ENCODE results near the gene MDFIC. TPM values are rescaled to one million over a fixed set of nuclear protein-coding genes. Genes with fewer than 3 reads are reported as not detected.

MDFIC gene
- polyA plus RNA-seq, 1 of the 3 experiments (the other 2 are of a cell fraction): 2.8 TPM

DNA sequence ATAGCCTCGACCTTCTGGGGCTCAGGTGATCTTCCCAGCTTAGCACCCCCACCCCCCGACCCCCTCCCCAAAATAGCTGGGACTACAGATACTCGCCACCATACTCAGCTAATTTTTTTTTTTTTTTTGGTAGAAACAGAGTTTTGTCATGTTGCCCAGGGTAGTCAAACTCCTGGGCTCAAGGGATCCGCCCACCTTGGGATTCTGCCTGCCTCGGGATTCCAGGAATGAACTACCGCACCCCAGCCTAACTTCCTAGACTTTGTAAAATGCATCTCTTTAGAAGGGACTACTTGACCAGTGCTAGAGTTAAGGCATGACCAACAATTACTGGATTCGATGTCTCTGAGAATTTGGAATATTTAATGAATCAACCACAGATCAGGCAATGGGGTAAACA, 85.9 kb downstream of the MDFIC start (continued):
- TF ChIP-seq, protein P1, sequence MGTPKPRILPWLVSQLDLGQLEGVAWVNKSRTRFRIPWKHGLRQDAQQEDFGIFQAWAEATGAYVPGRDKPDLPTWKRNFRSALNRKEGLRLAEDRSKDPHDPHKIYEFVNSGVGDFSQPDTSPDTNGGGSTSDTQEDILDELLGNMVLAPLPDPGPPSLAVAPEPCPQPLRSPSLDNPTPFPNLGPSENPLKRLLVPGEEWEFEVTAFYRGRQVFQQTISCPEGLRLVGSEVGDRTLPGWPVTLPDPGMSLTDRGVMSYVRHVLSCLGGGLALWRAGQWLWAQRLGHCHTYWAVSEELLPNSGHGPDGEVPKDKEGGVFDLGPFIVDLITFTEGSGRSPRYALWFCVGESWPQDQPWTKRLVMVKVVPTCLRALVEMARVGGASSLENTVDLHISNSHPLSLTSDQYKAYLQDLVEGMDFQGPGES (IDR thresholded peaks at IDR 0.05; ENCODE audit: low read depth, low read length): no peak
- TF ChIP-seq MXI1 (IDR thresholded peaks at IDR 0.05; ENCODE audit: low read depth, low read length) (no peak), SIN3A (IDR thresholded peaks at IDR 0.05; ENCODE audit: borderline replicate concordance, low read depth, low read length) (no peak), RAD21 (IDR thresholded peaks at IDR 0.05; ENCODE audit: low read length) (no peak), TCF12 (IDR thresholded peaks at IDR 0.05) (no peak)
- TF ChIP-seq, protein P2, sequence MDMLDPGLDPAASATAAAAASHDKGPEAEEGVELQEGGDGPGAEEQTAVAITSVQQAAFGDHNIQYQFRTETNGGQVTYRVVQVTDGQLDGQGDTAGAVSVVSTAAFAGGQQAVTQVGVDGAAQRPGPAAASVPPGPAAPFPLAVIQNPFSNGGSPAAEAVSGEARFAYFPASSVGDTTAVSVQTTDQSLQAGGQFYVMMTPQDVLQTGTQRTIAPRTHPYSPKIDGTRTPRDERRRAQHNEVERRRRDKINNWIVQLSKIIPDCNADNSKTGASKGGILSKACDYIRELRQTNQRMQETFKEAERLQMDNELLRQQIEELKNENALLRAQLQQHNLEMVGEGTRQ (IDR thresholded peaks at IDR 0.05; ENCODE audit: borderline replicate concordance, low read depth, low read length): no peak

DNA sequence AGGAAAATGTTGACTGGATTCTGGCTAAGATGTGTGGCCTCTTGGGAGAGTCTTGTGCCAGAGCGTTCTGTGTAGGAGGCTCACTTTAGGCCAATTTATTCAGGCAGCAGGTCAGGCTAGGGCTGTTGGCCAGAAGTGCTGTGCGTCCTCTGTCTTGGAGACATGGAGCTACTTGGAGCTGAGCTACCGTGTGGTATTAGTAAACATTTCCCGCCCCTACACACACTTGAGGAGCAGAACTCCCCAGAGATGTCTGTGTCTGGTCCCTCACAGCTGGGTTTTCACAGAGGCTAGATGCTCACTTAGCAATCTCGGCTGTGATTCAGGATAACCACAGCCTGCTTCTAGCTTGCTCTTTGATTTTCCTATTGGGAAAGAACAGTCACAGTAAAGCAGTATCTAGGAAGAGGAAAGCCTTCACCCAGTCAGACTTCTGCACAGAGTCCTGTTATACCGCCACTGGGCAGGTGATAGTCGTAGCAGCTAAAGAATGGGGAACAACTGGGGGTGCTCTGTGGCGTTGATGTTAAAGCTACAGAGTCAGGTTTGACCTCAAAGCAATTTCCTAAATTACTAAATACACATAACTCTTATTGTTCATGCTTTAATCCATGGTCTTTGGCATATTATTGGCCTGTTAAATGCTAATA, 86.7 kb downstream of the MDFIC start:
- no peak for DNase-seq
- no peaks in the 10 kb centered on the region for H3K9me3 ChIP-seq
- H3K4me2 ChIP-seq: no peak overlapping the region
- no peak overlapping the region for H3K27ac ChIP-seq (ENCODE audit: low read depth in 2 of 2, low read length in 1 of 2)
- no peaks in the 10 kb centered on the region for H3K9me2 ChIP-seq
- WGBS (ENCODE audit: low lambda C conversion rate): 7% methylated on average over 7 of the region's 8 CpGs
- H3K9ac ChIP-seq: no peak overlapping the region
- H3K79me2 ChIP-seq (ENCODE audit: insufficient read depth): no peaks in the 10 kb centered on the region
- no peaks in the 10 kb centered on the region for H3K27me3 ChIP-seq (ENCODE audit: insufficient read depth)
- no peak overlapping the region for H2AFZ ChIP-seq (ENCODE audit: low read depth)
- CTCF ChIA-PET: no interaction called here
- H3K4me1 ChIP-seq (ENCODE audit: control insufficient read depth in 1 of 2, insufficient read depth in 2 of 2, low read depth in 1 of 2, low read length in 1 of 2): no peaks in the 10 kb centered on the region; a peak in 1 of 4 replicates
- POLR2A ChIA-PET: no interaction called here
- no peaks in the 10 kb centered on the region for H3K36me3 ChIP-seq (replicated peaks in 1 of 2; ENCODE audit: control insufficient read depth in 1 of 2, insufficient read depth in 2 of 2, low read length in 1 of 2)
- H3F3A ChIP-seq (replicated peaks; ENCODE audit: insufficient read depth): no peaks in the 10 kb centered on the region
- H3K4me3 ChIP-seq (ENCODE audit: low read depth in 2 of 2, low read length in 1 of 2): no peak overlapping the region
- no peaks in the 10 kb centered on the region for H4K20me1 ChIP-seq (ENCODE audit: insufficient read depth)
- TF ChIP-seq EP300 (IDR thresholded peaks at IDR 0.05; ENCODE audit: borderline replicate concordance in 1 of 2, low read depth in 1 of 2, low read length in 1 of 2) (no peak), POLR2AphosphoS5 (IDR thresholded peaks at IDR 0.05; ENCODE audit: low read depth, low read length) (no peak), NRF1 (IDR thresholded peaks at IDR 0.05; ENCODE audit: low read depth, low read length) (no peak), RCOR1 (IDR thresholded peaks at IDR 0.05; ENCODE audit: low read length) (no peak), TEAD4 (IDR thresholded peaks at IDR 0.05; ENCODE audit: borderline replicate concordance, insufficient read depth) (no peak)

DNA sequence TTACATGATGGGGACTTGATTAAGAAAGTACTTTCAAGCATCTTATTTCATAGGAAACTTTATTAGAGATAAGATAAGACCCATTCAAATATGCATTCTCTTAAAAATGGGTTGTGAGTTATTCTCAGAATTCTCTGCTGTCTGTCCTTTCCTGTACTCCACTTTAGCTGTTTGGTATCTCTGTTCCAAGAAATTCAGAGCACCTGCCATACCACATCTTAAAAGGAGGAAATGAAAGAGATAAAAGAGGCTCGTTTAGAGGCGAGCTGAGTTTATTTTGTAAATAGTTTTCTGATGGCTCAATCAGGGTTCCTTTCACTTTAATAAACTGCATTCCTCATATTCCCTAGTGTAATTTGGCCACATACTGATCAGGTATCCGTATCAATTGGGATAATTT, 87.2 kb downstream of the MDFIC start:
- no peak overlapping the region for H3K9ac ChIP-seq
- H3K9me3 ChIP-seq: no peaks in the 10 kb centered on the region
- H3K4me1 ChIP-seq (ENCODE audit: control insufficient read depth in 1 of 2, insufficient read depth in 2 of 2, low read depth in 1 of 2, low read length in 1 of 2): no peaks in the 10 kb centered on the region; a peak in 1 of 4 replicates
- TF ChIP-seq, protein P3, sequence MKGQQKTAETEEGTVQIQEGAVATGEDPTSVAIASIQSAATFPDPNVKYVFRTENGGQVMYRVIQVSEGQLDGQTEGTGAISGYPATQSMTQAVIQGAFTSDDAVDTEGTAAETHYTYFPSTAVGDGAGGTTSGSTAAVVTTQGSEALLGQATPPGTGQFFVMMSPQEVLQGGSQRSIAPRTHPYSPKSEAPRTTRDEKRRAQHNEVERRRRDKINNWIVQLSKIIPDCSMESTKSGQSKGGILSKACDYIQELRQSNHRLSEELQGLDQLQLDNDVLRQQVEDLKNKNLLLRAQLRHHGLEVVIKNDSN (IDR thresholded peaks at IDR 0.05; ENCODE audit: borderline replicate concordance, low read depth): no peak
- TF ChIP-seq, protein P4, sequence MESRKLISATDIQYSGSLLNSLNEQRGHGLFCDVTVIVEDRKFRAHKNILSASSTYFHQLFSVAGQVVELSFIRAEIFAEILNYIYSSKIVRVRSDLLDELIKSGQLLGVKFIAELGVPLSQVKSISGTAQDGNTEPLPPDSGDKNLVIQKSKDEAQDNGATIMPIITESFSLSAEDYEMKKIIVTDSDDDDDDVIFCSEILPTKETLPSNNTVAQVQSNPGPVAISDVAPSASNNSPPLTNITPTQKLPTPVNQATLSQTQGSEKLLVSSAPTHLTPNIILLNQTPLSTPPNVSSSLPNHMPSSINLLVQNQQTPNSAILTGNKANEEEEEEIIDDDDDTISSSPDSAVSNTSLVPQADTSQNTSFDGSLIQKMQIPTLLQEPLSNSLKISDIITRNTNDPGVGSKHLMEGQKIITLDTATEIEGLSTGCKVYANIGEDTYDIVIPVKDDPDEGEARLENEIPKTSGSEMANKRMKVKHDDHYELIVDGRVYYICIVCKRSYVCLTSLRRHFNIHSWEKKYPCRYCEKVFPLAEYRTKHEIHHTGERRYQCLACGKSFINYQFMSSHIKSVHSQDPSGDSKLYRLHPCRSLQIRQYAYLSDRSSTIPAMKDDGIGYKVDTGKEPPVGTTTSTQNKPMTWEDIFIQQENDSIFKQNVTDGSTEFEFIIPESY (IDR thresholded peaks at IDR 0.05; ENCODE audit: borderline replicate concordance, low read depth): no peak
- no peak for TF ChIP-seq FOXJ3 (CRISPR knock-in tag; IDR thresholded peaks at IDR 0.05)
- TF ChIP-seq RAD21 (IDR thresholded peaks at IDR 0.05; ENCODE audit: low read length): no peak
- no peak for TF ChIP-seq RXRA (IDR thresholded peaks at IDR 0.05; ENCODE audit: borderline replicate concordance, low read depth)
- no peak for DNase-seq
- H3K9me2 ChIP-seq: no peaks in the 10 kb centered on the region
- no peaks in the 10 kb centered on the region for H3K36me3 ChIP-seq (replicated peaks in 1 of 2; ENCODE audit: control insufficient read depth in 1 of 2, insufficient read depth in 2 of 2, low read length in 1 of 2)
- H3K4me2 ChIP-seq: no peak overlapping the region
- no peaks in the 10 kb centered on the region for H3K79me2 ChIP-seq (ENCODE audit: insufficient read depth)
- H4K20me1 ChIP-seq (ENCODE audit: insufficient read depth): no peaks in the 10 kb centered on the region
- 3% methylated on average over 3 of the region's 3 CpGs for WGBS (ENCODE audit: low lambda C conversion rate)
- H3K4me3 ChIP-seq (ENCODE audit: low read depth in 2 of 2, low read length in 1 of 2): no peak overlapping the region
- H3K27ac ChIP-seq (ENCODE audit: low read depth in 2 of 2, low read length in 1 of 2): no peak overlapping the region
- H3F3A ChIP-seq (replicated peaks; ENCODE audit: insufficient read depth): no peaks in the 10 kb centered on the region
- POLR2A ChIA-PET: no interaction called here
- CTCF ChIA-PET: no interaction called here
- H3K27me3 ChIP-seq (ENCODE audit: insufficient read depth): no peaks in the 10 kb centered on the region
- H2AFZ ChIP-seq (ENCODE audit: low read depth): no peak overlapping the region
